Measurements from ENCODE around the gene TPM3. TPM values are rescaled to one million over a fixed set of nuclear protein-coding genes. Genes with fewer than 3 reads are reported as not detected.

The TPM3 gene
- total and polyA plus RNA-seq, 10 of the 15 experiments (the other 5 are each of a cell fraction or from before 2014, with no cell fraction given): 270 to 759 (median 505) TPM

DNA sequence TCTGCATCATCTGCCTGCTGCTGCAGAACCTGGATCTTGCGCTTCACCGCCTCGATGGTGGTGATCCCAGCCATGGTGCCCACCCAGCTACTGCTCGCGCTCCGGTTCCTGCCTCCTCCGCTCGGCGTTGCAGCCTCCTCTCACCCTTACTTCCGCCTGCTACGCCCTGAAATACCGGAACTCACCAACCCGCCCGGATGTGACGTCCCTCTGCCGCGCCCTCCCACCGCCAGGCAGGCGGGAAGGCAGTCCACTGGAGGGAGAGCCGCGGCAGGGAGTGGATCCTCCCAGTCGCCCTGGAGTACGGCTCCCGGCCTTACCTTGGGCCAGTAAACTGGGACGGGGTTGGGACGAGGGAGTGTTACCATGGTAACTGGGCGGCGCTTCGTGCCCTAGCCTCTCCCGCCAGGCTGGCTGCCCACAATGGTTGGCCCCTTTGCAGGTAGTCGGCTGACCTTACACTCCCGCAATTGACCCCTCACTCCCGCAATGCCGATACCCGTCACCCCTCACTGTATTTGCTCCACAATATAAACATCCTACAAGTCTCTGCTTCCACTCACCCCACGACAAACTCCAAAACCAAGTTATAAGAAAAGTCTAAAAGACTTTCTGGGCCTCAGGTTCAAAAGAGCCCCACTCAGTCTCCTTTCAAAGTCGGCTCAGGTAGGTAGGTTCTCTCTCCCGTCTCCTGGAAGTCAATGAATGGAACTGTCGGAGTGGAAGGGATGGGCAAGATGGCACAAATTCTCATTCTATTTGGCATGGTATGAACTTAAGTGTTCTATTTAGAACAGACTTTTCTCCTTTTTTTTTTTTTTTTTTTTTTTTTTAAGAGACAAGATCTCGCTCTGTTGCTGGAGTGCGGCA, 8.6 kb downstream of the TPM3 start (continued):
- TF ChIP-seq CHD2 (IDR thresholded peaks at IDR 0.05; ENCODE audit: borderline replicate concordance, low read depth, low read length) (no peak), FOXK2 (IDR thresholded peaks at IDR 0.05) (peak; percentile 58; the same call in 1 of the 2 replicates), ASH2L (IDR thresholded peaks at IDR 0.05; ENCODE audit: borderline replicate concordance, low read depth) (no peak), FOS (IDR thresholded peaks at IDR 0.05; ENCODE audit: borderline replicate concordance, extremely low read depth, insufficient read length) (no peak), RCOR1 (conservative IDR thresholded peaks at IDR 0.05; ENCODE audit: low read depth, low read length) (no peak), EGR1 (IDR thresholded peaks at IDR 0.05; ENCODE audit: borderline replicate concordance in 1 of 2, low read depth in 2 of 2, low read length in 2 of 2) (peak in 1 of 2 experiments; percentile 23; a peak in 1 of 3 replicates), ATF7 (IDR thresholded peaks at IDR 0.05; ENCODE audit: low read depth) (0 out of 2 replicates have a peak, but pooled peaks have one; percentile 26), ZNF217 (IDR thresholded peaks at IDR 0.05) (no peak), TCF7 (IDR thresholded peaks at IDR 0.05; ENCODE audit: borderline replicate concordance) (no peak), SIX5 (IDR thresholded peaks at IDR 0.05; ENCODE audit: low read depth, low read length, severe bottlenecking) (no peak), EED (IDR thresholded peaks at IDR 0.05; ENCODE audit: low read depth) (peak; percentile 92), KLF5 (IDR thresholded peaks at IDR 0.05; ENCODE audit: partially characterized antibody) (peak; percentile 32), MEF2A (IDR thresholded peaks at IDR 0.05; ENCODE audit: insufficient read depth, low read depth, low read length) (no peak), ZNF274 (IDR thresholded peaks at IDR 0.05; ENCODE audit: insufficient read depth, insufficient read length) (no peak), LARP7 (IDR thresholded peaks at IDR 0.05) (peak; percentile 80), PAX8 (IDR thresholded peaks at IDR 0.05) (no peak), ZNF207 (IDR thresholded peaks at IDR 0.05; ENCODE audit: borderline replicate concordance) (no peak; the same call in none of the 2 replicates), CBX5 (IDR thresholded peaks at IDR 0.05; ENCODE audit: low read depth) (0 out of 2 replicates have a peak, but pooled peaks have one; percentile 35), JUND (IDR thresholded peaks at IDR 0.05; ENCODE audit: low read depth, low read length) (no peak), ZNF622 (IDR thresholded peaks at IDR 0.05) (no peak), ETV6 (conservative IDR thresholded peaks at IDR 0.05 in 1 of 2, IDR thresholded peaks at IDR 0.05 in 1 of 2; ENCODE audit: borderline replicate concordance in 1 of 2, low read depth in 1 of 2) (no peak; a peak in 1 of 4 replicates), MEF2B (IDR thresholded peaks at IDR 0.05; ENCODE audit: partially characterized antibody, poor library complexity, severe bottlenecking) (peak; percentile 52), MYC (IDR thresholded peaks at IDR 0.05; ENCODE audit: insufficient read depth, insufficient read length, insufficient replicate concordance, low read length, severe bottlenecking) (no peak), ZNF24 (IDR thresholded peaks at IDR 0.05) (no peak), SRF (IDR thresholded peaks at IDR 0.05; ENCODE audit: low read depth in 2 of 2, low read length in 2 of 2) (no peak)
- TF ChIP-seq, protein P1, sequence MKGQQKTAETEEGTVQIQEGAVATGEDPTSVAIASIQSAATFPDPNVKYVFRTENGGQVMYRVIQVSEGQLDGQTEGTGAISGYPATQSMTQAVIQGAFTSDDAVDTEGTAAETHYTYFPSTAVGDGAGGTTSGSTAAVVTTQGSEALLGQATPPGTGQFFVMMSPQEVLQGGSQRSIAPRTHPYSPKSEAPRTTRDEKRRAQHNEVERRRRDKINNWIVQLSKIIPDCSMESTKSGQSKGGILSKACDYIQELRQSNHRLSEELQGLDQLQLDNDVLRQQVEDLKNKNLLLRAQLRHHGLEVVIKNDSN (IDR thresholded peaks at IDR 0.05; ENCODE audit: borderline replicate concordance, extremely low read length, insufficient read depth, low read depth, low read length): no peak
- TF ChIP-seq, protein P2, sequence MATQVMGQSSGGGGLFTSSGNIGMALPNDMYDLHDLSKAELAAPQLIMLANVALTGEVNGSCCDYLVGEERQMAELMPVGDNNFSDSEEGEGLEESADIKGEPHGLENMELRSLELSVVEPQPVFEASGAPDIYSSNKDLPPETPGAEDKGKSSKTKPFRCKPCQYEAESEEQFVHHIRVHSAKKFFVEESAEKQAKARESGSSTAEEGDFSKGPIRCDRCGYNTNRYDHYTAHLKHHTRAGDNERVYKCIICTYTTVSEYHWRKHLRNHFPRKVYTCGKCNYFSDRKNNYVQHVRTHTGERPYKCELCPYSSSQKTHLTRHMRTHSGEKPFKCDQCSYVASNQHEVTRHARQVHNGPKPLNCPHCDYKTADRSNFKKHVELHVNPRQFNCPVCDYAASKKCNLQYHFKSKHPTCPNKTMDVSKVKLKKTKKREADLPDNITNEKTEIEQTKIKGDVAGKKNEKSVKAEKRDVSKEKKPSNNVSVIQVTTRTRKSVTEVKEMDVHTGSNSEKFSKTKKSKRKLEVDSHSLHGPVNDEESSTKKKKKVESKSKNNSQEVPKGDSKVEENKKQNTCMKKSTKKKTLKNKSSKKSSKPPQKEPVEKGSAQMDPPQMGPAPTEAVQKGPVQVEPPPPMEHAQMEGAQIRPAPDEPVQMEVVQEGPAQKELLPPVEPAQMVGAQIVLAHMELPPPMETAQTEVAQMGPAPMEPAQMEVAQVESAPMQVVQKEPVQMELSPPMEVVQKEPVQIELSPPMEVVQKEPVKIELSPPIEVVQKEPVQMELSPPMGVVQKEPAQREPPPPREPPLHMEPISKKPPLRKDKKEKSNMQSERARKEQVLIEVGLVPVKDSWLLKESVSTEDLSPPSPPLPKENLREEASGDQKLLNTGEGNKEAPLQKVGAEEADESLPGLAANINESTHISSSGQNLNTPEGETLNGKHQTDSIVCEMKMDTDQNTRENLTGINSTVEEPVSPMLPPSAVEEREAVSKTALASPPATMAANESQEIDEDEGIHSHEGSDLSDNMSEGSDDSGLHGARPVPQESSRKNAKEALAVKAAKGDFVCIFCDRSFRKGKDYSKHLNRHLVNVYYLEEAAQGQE (IDR thresholded peaks at IDR 0.05; ENCODE audit: low read depth, low read length): no peak

All from GM12878 (cell line).